A549 treated with AZD9567 at 1 μM for 4 hours (cell line): Measurements from ENCODE around the gene OR2A12. TPM values are rescaled to one million over a fixed set of nuclear protein-coding genes. Genes with fewer than 3 reads are reported as not detected.

Experiments
- total RNA-seq: library from RNA; stranded (reverse); fragments of 200-300 nt; extraction: Qiagen RNA extraction; gene quantifications from 5 replicates; pipeline ENCODE4 v1.2.3, GENCODE V29; 2022; ENCODE audit not compliant: insufficient read depth

The OR2A12 gene
- total RNA-seq, result not detected in 5 replicates

GRCh38 chr7:144085978-144086377 is at the start of gene OR2A12:
Gene OR2A12, plus strand, starts transcription at chr7:144086278. Its CDS starts 8,830 bp downstream, at chr7:144095108.

DNA sequence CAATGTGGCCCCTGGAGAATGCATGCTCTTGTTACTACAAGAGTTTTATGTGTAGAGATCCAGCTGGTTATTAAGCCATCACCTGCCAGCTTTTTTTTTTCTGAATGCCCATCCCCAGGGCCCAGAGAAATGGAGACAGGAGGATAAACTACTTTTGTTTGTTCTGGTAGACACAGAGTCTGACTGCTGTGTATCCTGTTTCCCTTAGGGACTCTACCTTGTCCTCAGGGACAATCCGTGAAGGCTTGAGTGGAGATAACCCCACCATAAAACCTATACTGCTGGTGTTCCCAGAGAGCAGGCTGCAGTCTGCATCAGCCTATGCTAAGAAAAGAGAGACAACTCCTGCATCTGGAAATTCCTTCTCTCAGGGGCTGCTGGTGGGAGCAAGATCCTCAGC is 37.4 kb upstream of the OR2A12 start, which contains the start of gene OR2A5:
TSS of gene OR2A5 (plus strand) at position 301 of the 400 bp plus-strand sequence. CDS start 1,454 bp downstream, outside the sequence.

GRCh38 chr7:144069511-144069910 is 16.6 kb upstream of the OR2A12 start, which contains the start of gene OR2A25:
Gene OR2A25, plus strand, starts transcription at chr7:144069811. Its CDS starts 4,409 bp downstream, at chr7:144074220.

GRCh38 chr7:144109283-144109682 is 23.2 kb downstream of the OR2A12 start, which contains the start of gene OR2A2:
Gene OR2A2, plus strand, starts transcription at chr7:144109583. Its CDS starts 0 bp downstream, at chr7:144109583.

DNA sequence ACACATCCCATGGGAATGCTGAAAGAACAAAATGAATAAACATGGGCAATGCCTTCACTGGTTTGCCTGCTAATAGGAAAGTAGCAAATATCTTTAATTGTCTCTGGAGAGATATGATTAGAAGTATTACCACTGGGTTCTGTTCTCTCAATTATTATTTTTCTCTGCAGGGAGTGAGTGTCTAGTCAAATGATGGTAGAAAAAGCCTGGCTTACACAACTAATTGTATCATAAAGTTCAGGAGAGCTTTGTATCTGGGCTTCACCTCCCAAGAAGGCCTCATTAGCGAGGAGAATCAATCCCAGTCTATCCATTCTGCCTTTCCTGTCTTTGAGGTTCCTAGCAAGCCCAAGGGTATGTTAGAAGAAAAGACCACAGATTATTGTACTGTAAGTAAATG is 36.8 kb downstream of the OR2A12 start, which contains the start of gene OR2A14:
TSS of gene OR2A14 (plus strand) at position 301 of the 400 bp plus-strand sequence. CDS start 5,937 bp downstream, outside the sequence.

Other genes starting within 250 kb of the OR2A12 start
- 16.8 to 24.3 TPM (median 21.4 TPM) in 5 replicates for gene TCAF1, start 184.1 kb upstream of the OR2A12 start, total RNA-seq
- not detected in 5 replicates for gene OR2F2, start 151.0 kb upstream of the OR2A12 start, total RNA-seq
- not detected in 5 replicates for gene OR2F1, start 131.4 kb upstream of the OR2A12 start, total RNA-seq
- gene OR6B1, start 86.0 kb upstream of the OR2A12 start, total RNA-seq, result not detected in 5 replicates
- gene OR2A5, start 37.3 kb upstream of the OR2A12 start, total RNA-seq, result not detected in 5 replicates
- gene OR2A25, start 16.5 kb upstream of the OR2A12 start, total RNA-seq, result not detected in 5 replicates
- not detected in 5 replicates for gene OR2A2, start 23.3 kb downstream of the OR2A12 start, total RNA-seq
- gene OR2A14, start 36.9 kb downstream of the OR2A12 start, total RNA-seq, result not detected in 5 replicates
- 0.02 to 0.03 TPM in 2 of 5 replicates, not detected in the others for gene CTAGE4, start 97.2 kb downstream of the OR2A12 start, total RNA-seq
- gene ARHGEF35, start 109.6 kb downstream of the OR2A12 start, total RNA-seq, result 0.27 to 0.53 TPM (median 0.39 TPM) in 4 of 5 replicates, not detected in the other
- gene OR2A42, start 153.3 kb downstream of the OR2A12 start, total RNA-seq, result not detected in 5 replicates
- gene OR2A7, start 178.5 kb downstream of the OR2A12 start, total RNA-seq, result not detected in 5 replicates
- 0.02 TPM in 1 of 5 replicates, not detected in the others for gene CTAGE8, start 183.0 kb downstream of the OR2A12 start, total RNA-seq
- gene OR2A1, start 226.1 kb downstream of the OR2A12 start, total RNA-seq, result not detected in 5 replicates